Right lobe of liver (tissue), 6 donors: ENCODE results near the gene FTL. TPM values are rescaled to one million over a fixed set of nuclear protein-coding genes. Genes with fewer than 3 reads are reported as not detected.

Source experiments
- ATAC-seq, 4 donors: fragments of 200-7000 bp; cut with Tn5 transposase; one replicate each; pipeline ENCODE4 v1.9.1; 2020; ENCODE audit warnings: mild to moderate bottlenecking in 4 of 4, moderate library complexity in 4 of 4
- DNase-seq, 3 donors: peaks; one replicate each; pipeline ENCODE4 v3.0.0-alpha.2; 2020
- H3K27ac ChIP-seq, 3 donors: fragments of 200-600 bp; one replicate each; pipeline ENCODE4 v1.8.0; 2022
- H3K27me3 ChIP-seq, 2 donors: fragments of 200-600 bp; one replicate each; pipeline ENCODE4 v1.8.0; 2022
- H3K36me3 ChIP-seq, 4 donors: fragments of 200-600 bp; sonication (generic) in 1 of 4; one replicate each; pipeline versions ENCODE4 v1.5.1 to v1.8.0; 2017 to 2022; ENCODE audit warnings: control low read depth in 1 of 4
- H3K4me1 ChIP-seq, 4 donors: fragments of 200-600 bp; sonication (generic) in 1 of 4; one replicate each; pipeline versions ENCODE4 v1.5.1 to v1.8.0; 2017 to 2022; ENCODE audit warnings: control low read depth in 1 of 4
- H3K4me3 ChIP-seq, 3 donors: fragments of 200-600 bp; one replicate each; pipeline ENCODE4 v1.8.0; 2022
- H3K9me3 ChIP-seq, 4 donors: fragments of 200-600 bp; sonication (generic) in 1 of 4; one replicate each; pipeline versions ENCODE4 v1.5.1 to v1.8.0; 2017 to 2022; ENCODE audit warnings: control low read depth in 1 of 4
- CTCF ChIP-seq, 4 donors: fragments of 200-600 bp in 3 of 4; fragments of 450-650 bp in 1 of 4; IDR thresholded peaks; one replicate each; pipeline versions ENCODE4 v1.5.1 to v1.8.0; 2016 to 2022; ENCODE audit warnings: antibody characterized with exemption in 4 of 4, mild to moderate bottlenecking in 2 of 4
- POLR2A ChIP-seq: fragments of 450-650 bp; IDR thresholded peaks from one replicate; pipeline ENCODE4 v1.6.1; 2017; ENCODE audit warnings: antibody characterized with exemption, mild to moderate bottlenecking
- WGBS: methylation state at CpG from one replicate; pipeline ENCODE4 v1.1.6; 2018; ENCODE audit warnings: low coverage, low lambda C conversion rate; ENCODE audit not compliant: insufficient coverage; ENCODE audit errors: missing lambda C conversion rate; 5-methylcytosine and 5-hydroxymethylcytosine counted together
- intact Hi-C, 2 donors: fragments of 100-400 bp; cut with DNase I; formaldehyde crosslinking; loops; one replicate each; pipeline versions ENCODE4 v1.11.2 to v1.14.1; 2022
- total RNA-seq, 6 experiments: library from RNA; depleted of rRNA in 2 of 6; stranded (reverse); fragments of >200 nt in 2 of 6; fragmentation: NEBNext Ultra II Directional in 3 of 6; extraction: Animal tissue kit (Norgen Biotek cat#: 25700) in 3 of 6; gene quantifications; one replicate each; pipeline versions ENCODE4 v1.1.0 to v1.2.4, GENCODE V29; 2016 to 2023
- donor health status: DM: no; HTN: yes; CAD: no.
- donor health status: DM: no; HTN: no; CAD: no.
- donor health status: DM: no; HTN: no; CAD: no.
- donor health status: DM: no; HTN: yes; CAD: no.
- donor health status: DM: no; HTN: yes; CAD: no.

Gene FTL
- total RNA-seq, 6 experiments from 2014 or later = 5,005 to 19,229 (median 10,447) TPM

GRCh38 chr19:48988860-48989259 lies 23.8 kb downstream of the FTL start:
- WGBS = 92% methylated on average over 9 of the region's 9 CpGs
- Histone ChIP-seq H3K36me3 (peaks cover 0 to 36% (median 5%) of the 10 kb centered on the region in 4 donors), H3K27ac (no peak overlapping the region), H3K4me1 (peaks cover 0 to 11% (median 5%) of the 10 kb centered on the region in 4 donors), H3K9me3 (no peaks in the 10 kb centered on the region), H3K4me3 (no peak overlapping the region), H3K27me3 (no peaks in the 10 kb centered on the region)
- no peak for DNase-seq
- intact Hi-C loops = no loop called here
- no peak for ATAC-seq
- TF ChIP-seq POLR2A = no peak
- no peak for TF ChIP-seq CTCF (IDR thresholded peaks at IDR 0.05)

DNA sequence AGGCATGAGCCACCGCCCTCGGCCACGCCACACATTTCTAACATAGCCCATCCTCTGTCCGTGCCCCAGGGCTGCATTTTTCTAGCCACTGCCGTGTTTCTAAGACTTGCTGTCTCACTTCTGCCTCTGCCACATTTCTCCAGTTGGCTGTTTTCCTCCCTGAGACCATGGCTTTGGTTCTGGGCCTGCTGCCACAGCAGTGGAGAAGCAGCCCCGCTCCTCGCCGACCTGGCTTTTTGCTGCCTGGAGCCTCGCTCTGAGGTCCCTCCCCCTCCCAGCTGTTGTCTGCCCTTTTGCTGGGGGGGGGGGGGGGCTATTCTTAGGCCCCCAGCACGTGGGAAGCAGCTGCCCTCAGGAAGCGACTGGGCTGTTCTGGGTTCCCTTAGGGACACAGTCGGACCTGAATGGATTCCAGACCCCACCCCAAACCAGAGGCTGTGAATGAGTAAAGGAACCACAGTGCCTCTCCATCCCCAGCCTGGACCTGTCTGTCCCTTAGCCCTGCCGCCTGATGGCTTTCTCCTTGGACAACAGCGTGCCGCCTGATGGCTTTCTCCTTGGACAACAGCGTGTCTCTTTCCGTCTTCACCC lies 24.7 kb downstream of the FTL start:
- DNase-seq (no peak), ATAC-seq (no peak)
- peaks cover 0 to 27% (median 2%) of the 10 kb centered on the region in 4 donors for H3K36me3 ChIP-seq
- H3K27ac ChIP-seq = no peak overlapping the region
- peaks cover 0 to 18% (median 10%) of the 10 kb centered on the region in 4 donors for H3K4me1 ChIP-seq
- intact Hi-C loops = no loop called here
- no peaks in the 10 kb centered on the region for H3K27me3 ChIP-seq
- no peaks in the 10 kb centered on the region for H3K9me3 ChIP-seq
- no peak overlapping the region for H3K4me3 ChIP-seq
- TF ChIP-seq CTCF (IDR thresholded peaks at IDR 0.05) = no peak
- TF ChIP-seq POLR2A = no peak
- WGBS = 93% methylated on average over 10 of the region's 17 CpGs

- H3K27ac ChIP-seq = no peak overlapping the region
- ATAC-seq (no peak), DNase-seq (no peak)
- WGBS = 73% methylated on average over 4 of the region's 4 CpGs
- H3K9me3 ChIP-seq = no peaks in the 10 kb centered on the region
- TF ChIP-seq POLR2A (no peak), CTCF (IDR thresholded peaks at IDR 0.05) (no peak)
- H3K4me3 ChIP-seq = no peak overlapping the region
- peaks cover 0 to 21% (median 0%) of the 10 kb centered on the region in 4 donors for H3K36me3 ChIP-seq
- intact Hi-C loops = no loop called here
- H3K27me3 ChIP-seq = no peaks in the 10 kb centered on the region
- peaks cover 0 to 18% (median 11%) of the 10 kb centered on the region in 4 donors for H3K4me1 ChIP-seq
Observed at GRCh38 chr19:48990400-48990799, 25.3 kb downstream of the FTL start.

DNA sequence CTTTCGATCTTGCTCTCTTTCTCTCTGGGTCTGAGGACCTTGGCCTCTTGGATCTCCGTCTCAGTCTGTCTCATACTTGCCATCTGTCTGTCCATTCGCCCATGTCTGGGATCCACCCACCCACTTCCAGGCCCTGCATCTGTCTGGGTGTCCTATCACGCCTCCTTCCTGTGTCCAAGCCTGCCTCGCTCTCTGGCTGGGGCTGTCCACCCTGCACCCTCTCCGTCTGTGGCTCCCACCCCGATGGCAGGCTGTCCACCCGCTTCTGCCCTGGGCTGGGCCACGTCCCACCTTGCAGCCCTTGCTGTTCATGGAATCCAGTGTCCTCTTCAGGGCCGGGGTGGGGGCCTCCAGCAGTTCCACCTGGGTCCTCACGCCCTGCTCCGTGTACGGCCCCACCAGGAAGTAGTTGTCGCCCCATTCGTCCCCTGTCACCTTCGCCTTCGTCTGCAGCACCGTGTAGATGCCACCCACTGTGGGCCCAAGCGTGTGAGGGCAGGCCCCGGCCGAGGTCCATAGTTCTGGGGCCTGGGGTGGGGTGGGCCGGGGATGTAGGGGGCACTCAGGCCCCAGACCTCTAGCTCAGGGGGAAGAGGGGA lies 26.0 kb downstream of the FTL start:
- Histone ChIP-seq H3K27ac (no peak overlapping the region), H3K4me3 (no peak overlapping the region)
- no peak for ATAC-seq

More for the DNA sequence above, 26.0 kb downstream of the FTL start:
- Histone ChIP-seq H3K36me3 (peaks cover 0 to 14% (median 0%) of the 10 kb centered on the region in 4 donors), H3K4me1 (peaks cover 0 to 18% (median 11%) of the 10 kb centered on the region in 4 donors), H3K27me3 (no peaks in the 10 kb centered on the region), H3K9me3 (no peaks in the 10 kb centered on the region)
- intact Hi-C loops = no loop called here
- no peak for TF ChIP-seq POLR2A
- no peak for TF ChIP-seq CTCF (IDR thresholded peaks at IDR 0.05)
- DNase-seq = no peak
- 89% methylated on average over 4 of the region's 22 CpGs for WGBS
